ENCODE results near the gene WDR27.

- TF ChIP-seq EZH2phosphoT487 (IDR thresholded peaks at IDR 0.05; ENCODE audit: low read length) (no peak), CTCF (IDR thresholded peaks at IDR 0.05; ENCODE audit: low read length) (no peak)
Observed at GRCh38 chr6:169439710-169440109, 262.1 kb downstream of the WDR27 start.
